HG03460 (cell line): ENCODE measurements around the gene NDUFB8.

Experiments used
- ATAC-seq: cut with Tn5 transposase; IDR thresholded peaks from one replicate; pipeline ENCODE4 v1.9.1; 2021; ENCODE audit not compliant: unreplicated experiment

The NDUFB8 gene

DNA sequence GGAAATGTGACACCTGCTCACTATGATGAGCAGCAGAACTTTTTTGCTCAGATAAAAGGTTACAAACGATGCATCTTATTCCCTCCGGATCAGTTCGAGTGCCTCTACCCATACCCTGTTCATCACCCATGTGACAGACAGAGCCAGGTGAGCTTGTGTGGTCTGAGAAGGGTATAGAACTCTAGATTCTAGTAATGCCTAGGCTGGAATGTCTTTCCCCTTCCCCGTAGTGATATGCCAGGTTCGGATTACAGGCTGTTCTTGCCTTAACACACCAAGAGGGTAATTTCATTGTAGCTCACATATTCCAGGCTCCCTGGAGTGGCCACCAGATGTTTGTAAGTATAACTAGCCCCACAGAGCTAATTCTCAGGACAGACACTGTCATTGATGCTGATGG is 15.3 kb upstream of the NDUFB8 start:
- ATAC-seq = no peak

GRCh38 chr10:100537475-100537874 is 7.8 kb upstream of the NDUFB8 start:
- ATAC-seq = no peak

GRCh38 chr10:100535715-100536353 is 6.2 kb upstream of the NDUFB8 start, which contains the start of gene HIF1AN:
Gene HIF1AN (plus strand): TSS chr10:100535943. CDS start chr10:100535959, 16 bp downstream.
- peak; percentile 95 for ATAC-seq

GRCh38 chr10:100535338-100535714 is 5.7 kb upstream of the NDUFB8 start:
- no peak for ATAC-seq

GRCh38 chr10:100534726-100535125 is 5.1 kb upstream of the NDUFB8 start:
- no peak for ATAC-seq

GRCh38 chr10:100531761-100532160 is 2.1 kb upstream of the NDUFB8 start:
- no peak for ATAC-seq

- no peak for ATAC-seq
Measured at GRCh38 chr10:100528921-100529474, 673 bp downstream of the NDUFB8 start.

DNA sequence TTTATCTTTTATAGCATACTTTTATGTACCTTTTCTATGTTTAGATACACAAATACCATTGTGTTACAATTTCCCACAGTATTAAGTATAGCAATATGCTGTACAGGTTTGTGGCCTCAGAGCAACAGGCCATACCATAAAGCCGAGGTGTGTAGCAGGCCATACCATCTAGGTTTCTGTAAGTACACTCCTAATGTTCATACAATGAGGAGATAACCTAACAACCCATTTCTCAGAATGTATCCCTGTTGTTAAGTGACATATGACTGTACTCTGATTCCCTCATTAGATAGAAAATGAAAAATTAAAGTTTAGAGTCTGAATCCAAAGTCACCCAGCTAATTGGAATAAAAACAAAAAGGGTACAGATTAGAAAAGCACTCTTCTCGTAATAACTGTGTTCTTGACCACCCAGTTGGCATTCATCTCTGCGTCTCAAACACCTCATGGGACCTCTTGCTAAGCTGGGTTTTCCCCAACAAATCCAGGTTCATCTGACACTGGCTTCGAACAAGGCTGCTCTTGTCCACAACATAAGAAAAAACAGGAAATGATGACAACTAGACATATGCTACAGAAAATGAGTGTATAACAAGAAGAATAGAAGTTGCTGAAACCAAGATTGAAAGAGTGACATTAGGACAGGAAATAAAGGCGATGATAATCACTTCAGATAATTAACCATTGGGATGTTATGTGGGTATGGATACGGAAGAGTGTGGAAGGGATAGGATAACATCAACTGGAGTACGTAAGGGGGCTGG is 1.4 kb downstream of the NDUFB8 start:
- ATAC-seq = no peak

- ATAC-seq = no peak
Measured at GRCh38 chr10:100524638-100525037, 5.0 kb downstream of the NDUFB8 start.

- no peak for ATAC-seq
Measured at GRCh38 chr10:100524206-100524605, 5.5 kb downstream of the NDUFB8 start.

DNA sequence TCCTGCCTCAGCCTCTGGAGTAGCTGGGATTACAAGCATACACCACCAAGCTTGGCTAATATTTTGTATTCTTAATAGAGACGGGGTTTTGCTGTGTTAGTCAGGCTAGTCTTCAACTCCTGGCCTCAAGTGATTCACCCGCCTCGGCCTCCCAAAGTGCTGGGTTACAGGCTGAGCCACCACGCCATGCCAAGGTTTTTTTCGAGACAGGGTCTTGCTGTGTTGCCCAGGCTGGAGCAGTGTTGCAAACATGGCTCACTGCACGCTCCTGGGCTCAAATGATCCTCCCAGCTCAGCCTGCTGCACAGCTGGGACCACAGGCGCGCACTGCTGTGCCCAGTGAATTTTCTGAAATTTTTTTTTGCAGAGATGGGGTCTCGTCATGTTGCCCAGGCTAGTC is 6.7 kb downstream of the NDUFB8 start:
- ATAC-seq = no peak

DNA sequence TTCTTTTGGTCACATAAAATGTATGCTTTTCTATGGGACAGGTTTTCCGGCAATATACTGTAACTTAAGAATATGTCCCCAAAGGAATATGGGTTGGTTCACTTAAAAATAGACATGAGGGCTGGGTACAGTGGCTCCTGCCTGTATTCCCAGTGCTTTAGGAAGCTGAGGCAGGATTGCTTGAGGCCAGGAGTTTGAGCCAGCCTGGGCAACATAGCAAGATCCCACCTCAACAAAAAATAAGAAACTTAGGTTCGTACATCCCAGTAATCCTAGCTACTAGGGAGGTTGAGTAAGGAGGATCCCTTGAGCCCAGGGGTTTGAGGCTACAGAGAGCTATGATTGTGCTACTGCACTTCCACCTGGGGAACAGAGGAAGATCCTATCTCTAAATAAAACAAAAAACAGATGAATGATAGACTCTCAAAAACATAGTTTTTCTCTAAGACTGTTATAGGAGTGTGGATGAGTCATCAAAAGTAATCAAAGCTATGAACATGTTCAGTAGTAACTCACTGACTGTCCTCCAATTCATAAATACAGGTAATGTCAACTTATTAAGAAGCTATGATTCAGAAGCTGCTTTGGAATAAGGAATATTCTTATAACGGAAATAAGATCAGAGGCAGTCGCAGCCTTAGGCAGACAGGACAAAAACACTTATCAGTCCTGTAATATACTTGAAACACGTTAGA is 7.4 kb downstream of the NDUFB8 start:
- no peak for ATAC-seq

DNA sequence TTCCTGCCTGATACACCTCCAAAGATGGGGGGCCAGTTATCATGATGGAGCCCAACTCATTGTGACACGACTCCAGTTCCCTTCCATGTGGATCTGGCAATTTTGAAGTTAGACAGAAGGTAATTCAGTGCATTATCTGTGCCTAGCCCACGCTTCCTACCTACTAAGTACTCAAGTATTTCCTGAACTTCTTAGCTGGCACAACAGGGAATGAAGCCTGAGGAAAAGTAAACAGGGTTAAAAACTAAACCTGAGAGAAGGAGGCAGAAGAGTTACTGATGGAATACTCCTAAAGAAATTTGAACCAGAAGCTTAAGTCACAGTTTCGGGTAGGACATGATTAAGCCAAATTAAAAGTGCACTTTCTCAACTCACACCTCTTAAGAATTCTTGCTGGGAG is 8.9 kb downstream of the NDUFB8 start:
- ATAC-seq = no peak

GRCh38 chr10:100519311-100520051 is 10.2 kb downstream of the NDUFB8 start, which contains the start of gene SEC31B:
Gene SEC31B (minus strand): TSS chr10:100519861. CDS start chr10:100516952, 2,909 bp downstream.
- no peak for ATAC-seq

GRCh38 chr10:100518761-100519241 is 10.9 kb downstream of the NDUFB8 start:
- no peak for ATAC-seq

DNA sequence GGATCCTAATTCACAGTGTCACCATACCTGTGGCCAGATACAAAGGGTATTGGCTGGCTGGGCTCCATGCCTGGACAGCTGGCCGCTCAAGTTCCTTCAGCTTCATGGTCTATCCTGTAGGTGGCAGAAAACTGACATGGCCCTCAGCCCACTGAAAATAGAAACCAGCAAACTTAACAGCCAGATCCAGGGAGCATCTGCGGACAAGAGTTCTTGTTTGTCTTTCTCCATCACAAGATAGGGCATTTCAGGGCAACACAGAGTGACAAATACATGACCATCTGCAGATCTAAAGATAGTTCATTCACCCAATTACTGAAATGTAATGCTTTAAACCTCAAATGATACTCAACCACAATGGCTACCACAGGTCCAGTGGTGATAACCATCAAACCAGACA is 12.8 kb downstream of the NDUFB8 start:
- no peak for ATAC-seq

- ATAC-seq = no peak
Measured at GRCh38 chr10:100515612-100516011, 14.1 kb downstream of the NDUFB8 start.

DNA sequence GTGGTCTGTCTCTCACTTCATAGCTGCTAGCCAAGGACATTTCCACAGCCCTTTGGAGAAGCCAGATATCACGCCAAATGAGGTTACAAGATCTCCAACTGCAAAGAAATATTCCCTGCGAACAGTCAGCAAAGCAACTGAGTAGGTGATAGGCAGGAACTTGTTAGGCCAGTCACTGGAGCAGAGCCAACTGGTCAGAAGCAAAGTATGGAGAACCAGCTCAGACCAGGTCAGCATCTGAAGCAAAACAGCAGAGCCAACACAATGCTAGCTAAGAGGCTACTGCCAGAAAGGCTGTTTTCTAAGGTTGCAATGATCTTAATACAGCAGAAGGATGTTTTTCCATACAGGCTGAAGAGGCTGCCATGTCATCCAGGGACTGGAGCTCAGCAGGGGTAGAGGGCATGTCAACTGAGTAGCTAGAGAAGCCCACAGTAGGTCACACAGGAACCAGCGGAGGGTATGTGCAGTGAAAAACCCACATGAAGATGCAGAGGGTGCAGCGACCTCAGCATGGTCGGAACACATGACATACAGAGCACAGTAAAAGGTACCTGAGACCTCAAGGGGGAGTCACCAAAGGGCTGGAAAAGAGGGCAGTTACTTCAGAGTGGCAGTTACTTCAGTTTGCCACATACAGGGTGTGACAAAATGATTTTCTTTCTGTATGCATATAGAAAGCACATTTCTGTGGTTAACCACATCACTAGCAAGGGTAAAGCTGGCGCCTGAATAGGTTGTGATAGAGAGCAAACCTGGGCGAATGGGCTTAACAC is 18.9 kb downstream of the NDUFB8 start:
- ATAC-seq = no peak

- ATAC-seq = no peak
Measured at GRCh38 chr10:100509241-100509840, 20.3 kb downstream of the NDUFB8 start.
